GM12878 (cell line): ENCODE results near the gene CCDC91. TPM values are rescaled to one million over a fixed set of nuclear protein-coding genes. Genes with fewer than 3 reads are reported as not detected.

Experiments used
- ATAC-seq: fragments of 200-7000 bp; cut with Tn5 transposase; 3 replicates; pipeline ENCODE4 v1.9.1; 2020; ENCODE audit warnings: mild to moderate bottlenecking, moderate library complexity
- BruUV-seq: library from RNA; stranded (reverse); fragments of 400-500 nt; replicated peaks from 2 replicates; lab custom pipeline; 2021; lab: Mats Ljungman, UMichigan
- CTCF ChIA-PET: fragments of 300-600 bp; sonication (Branson Sonifier 250); formaldehyde crosslinking; extraction: SDS; loops from one replicate; lab custom pipeline; 2021; ENCODE audit warnings: inconsistent platforms; lab: Yijun Ruan, JAX
- POLR2A ChIA-PET: fragments of 350-600 bp; formaldehyde crosslinking; extraction: SDS; loops from one replicate; lab custom pipeline; 2021; ENCODE audit warnings: inconsistent platforms; lab: Charles Lee
- RAD21 ChIA-PET: fragments of 300-600 bp; sonication (Branson Sonifier 250); formaldehyde crosslinking; loops from one replicate; lab custom pipeline; 2023; ENCODE audit warnings: antibody characterized with exemption; ENCODE audit not compliant: unreplicated experiment; lab: Charles Lee
- SMC1A ChIA-PET: fragments of 300-600 bp; sonication (Branson Sonifier 250); formaldehyde crosslinking; loops from one replicate; lab custom pipeline; 2023; ENCODE audit not compliant: unreplicated experiment, uncharacterized antibody; lab: Charles Lee
- DNase-seq: peaks from one replicate; pipeline ENCODE4 v3.0.0-alpha.2; 2011; ENCODE audit warnings: low read depth, low spot score
- FAIRE-seq: peaks from 3 replicates; lab custom pipeline; 2011; peaks lifted over from hg19 to GRCh38; lab: Jason Lieb, UNC
- H2AFZ ChIP-seq: 2 replicates; pipeline ENCODE4 v1.6.0; 2011; ENCODE audit warnings: low read depth, low read length, control low read depth; ENCODE audit not compliant: control insufficient read depth
- H3K27ac ChIP-seq: 2 replicates; pipeline ENCODE4 v1.5.1; 2011; ENCODE audit warnings: control low read depth; ENCODE audit not compliant: control insufficient read depth, insufficient read depth
- H3K27me3 ChIP-seq, 2 experiments: replicated peaks in 1 of 2; 2 replicates each; pipeline versions ENCODE4 v1.6.0 to v1.6.1; 2011; ENCODE audit warnings: low read length in 1 of 2; ENCODE audit not compliant: control insufficient read depth in 2 of 2, insufficient read depth in 2 of 2
- H3K36me3 ChIP-seq, 2 experiments: 2 replicates each; pipeline ENCODE4 v1.5.1; 2011; ENCODE audit warnings: low read length in 1 of 2; ENCODE audit not compliant: control insufficient read depth in 2 of 2, insufficient read depth in 2 of 2
- H3K4me1 ChIP-seq: 2 replicates; pipeline ENCODE4 v1.6.1; 2011; ENCODE audit warnings: mild to moderate bottlenecking, low read length, moderate library complexity, mixed read lengths; ENCODE audit not compliant: control insufficient read depth, insufficient read depth
- H3K4me2 ChIP-seq: 2 replicates; pipeline ENCODE4 v1.6.0; 2011; ENCODE audit warnings: control low read depth; ENCODE audit not compliant: control insufficient read depth, insufficient read depth
- H3K4me3 ChIP-seq: fragments of 200-600 bp; sonication (generic); 2 replicates; pipeline ENCODE4 v1.5.1; 2016
- H3K79me2 ChIP-seq: 2 replicates; pipeline ENCODE4 v1.6.0; 2011; ENCODE audit warnings: low read length; ENCODE audit not compliant: control insufficient read depth, insufficient read depth
- H3K9ac ChIP-seq: 2 replicates; pipeline ENCODE4 v1.8.0; 2011; ENCODE audit warnings: low read length, control low read depth, mixed read lengths; ENCODE audit not compliant: control insufficient read depth, insufficient read depth
- H3K9me3 ChIP-seq: replicated peaks from 3 replicates; pipeline ENCODE4 v1.5.1; 2011; ENCODE audit warnings: mild to moderate bottlenecking, low read length; ENCODE audit not compliant: control insufficient read depth, insufficient read depth
- H4K20me1 ChIP-seq: 2 replicates; pipeline ENCODE4 v1.6.0; 2011; ENCODE audit not compliant: control insufficient read depth, insufficient read depth
- ATF2 ChIP-seq: IDR thresholded peaks from 2 replicates; pipeline ENCODE4 v1.6.1; 2012; ENCODE audit warnings: low read length, inconsistent platforms
- BRCA1 ChIP-seq: IDR thresholded peaks from 2 replicates; pipeline ENCODE4 v1.6.1; 2011; ENCODE audit warnings: low read depth, low read length, improper control_type of control experiment
- EGR1 ChIP-seq, 2 experiments: IDR thresholded peaks; 1 replicate in 1 of 2; 2 replicates in 1 of 2; pipeline ENCODE4 v1.6.1; 2011 to 2012; ENCODE audit warnings: low read depth in 2 of 2, low read length in 2 of 2, borderline replicate concordance in 1 of 2, mild to moderate bottlenecking in 1 of 2, moderate library complexity in 1 of 2
- ELK1 ChIP-seq: IDR thresholded peaks from 2 replicates; pipeline ENCODE4 v1.6.1; 2012; ENCODE audit warnings: low read depth, low read length, improper control_type of control experiment
- EZH2 ChIP-seq: IDR thresholded peaks from 2 replicates; pipeline ENCODE4 v1.6.1; 2012; ENCODE audit warnings: low read depth, mild to moderate bottlenecking, control low read depth, inconsistent platforms, low read length, borderline replicate concordance; ENCODE audit not compliant: control insufficient read depth
- IKZF2 ChIP-seq, 2 experiments: fragments of 450-650 bp; IDR thresholded peaks; 2 replicates each; pipeline ENCODE4 v1.6.1; 2017; ENCODE audit warnings: mild to moderate bottlenecking in 2 of 2, moderate library complexity in 2 of 2
- IRF3 ChIP-seq: fragments of 450-650 bp; IDR thresholded peaks from 2 replicates; pipeline ENCODE4 v1.6.1; 2014; ENCODE audit warnings: mild to moderate bottlenecking
- MXI1 ChIP-seq: fragments of 150-350 bp; IDR thresholded peaks from 2 replicates; pipeline ENCODE4 v1.6.1; 2011; ENCODE audit warnings: low read depth, mild to moderate bottlenecking, inconsistent platforms, low read length, improper control_type of control experiment
- POLR2AphosphoS2 ChIP-seq: IDR thresholded peaks from 2 replicates; pipeline ENCODE4 v1.6.1; 2011; ENCODE audit warnings: low read depth, mild to moderate bottlenecking, low read length, improper control_type of control experiment, moderate library complexity
- RAD21 ChIP-seq: IDR thresholded peaks from 2 replicates; pipeline ENCODE4 v1.6.1; 2011; ENCODE audit warnings: mild to moderate bottlenecking, low read depth, low read length, moderate library complexity; ENCODE audit not compliant: insufficient read depth
- SREBF2 ChIP-seq: IDR thresholded peaks from 2 replicates; pipeline ENCODE4 v1.6.1; 2012; ENCODE audit warnings: mild to moderate bottlenecking, low read length
- SRF ChIP-seq, 2 experiments: IDR thresholded peaks; 2 replicates each; pipeline ENCODE4 v1.6.1; 2011; ENCODE audit warnings: low read depth in 2 of 2, low read length in 2 of 2, mild to moderate bottlenecking in 1 of 2, moderate library complexity in 1 of 2
- ZBTB11 ChIP-seq: fragments of 450-650 bp; formaldehyde crosslinking; IDR thresholded peaks from 2 replicates; pipeline ENCODE4 v1.5.0; 2022; ENCODE audit warnings: mild to moderate bottlenecking, missing genetic modification characterization
- WGBS: methylation state at CpG from one replicate; pipeline ENCODE4 v1.1.6; 2016; ENCODE audit warnings: low lambda C conversion rate; ENCODE audit not compliant: insufficient replicate concordance, insufficient coverage; ENCODE audit errors: missing lambda C conversion rate; 5-methylcytosine and 5-hydroxymethylcytosine counted together
- in situ Hi-C: fragments of 300-500 bp; cut with MboI; formaldehyde crosslinking; loops from 9 replicates; pipeline ENCODE4 v1.14.3; 2018; ENCODE audit warnings: mixed read lengths
- intact Hi-C: fragments of 100-400 bp; cut with micrococcal nuclease; formaldehyde crosslinking; loops from one replicate; pipeline ENCODE4 v1.14.2; 2022; ENCODE audit not compliant: unreplicated experiment
- polyA plus RNA-seq, 11 experiments: library from polyadenylated mRNA; depleted of rRNA in 4 of 11; unstranded in 6 of 11; stranded (reverse) in 5 of 11; fragments of >200 nt; fragmentation: Nextera tagmentation in 4 of 11; fragmentation: Illumina TruSeq in 1 of 11; extraction: Ambion mirVana in 4 of 11; extraction: Trizol in 1 of 11; gene quantifications; 1 replicate in 1 of 11; 2 replicates in 10 of 11; pipeline versions ENCODE4 v1.2.1 to v1.2.3, GENCODE V29; 2011 to 2016; ENCODE audit warnings: inconsistent platforms in 2 of 11, missing spikeins in 2 of 11, low read depth in 1 of 11
- total RNA-seq, 4 experiments: library from RNA; depleted of rRNA in 3 of 4; stranded (reverse); fragments of >200 nt in 3 of 4; fragmentation: Illumina TruSeq in 1 of 4; extraction: Trizol in 1 of 4; gene quantifications; 2 replicates each; pipeline versions ENCODE4 v1.2.1 to v1.2.3, GENCODE V29; 2013 to 2021

Gene CCDC91
- total and polyA plus RNA-seq, 10 of the 15 experiments (the other 5 are each of a cell fraction or from before 2014, with no cell fraction given): 6.1 to 24.9 (median 16.5) TPM

GRCh38 chr12:28212182-28212581 is 21.9 kb downstream of the CCDC91 start:
- TF ChIP-seq BRCA1 (no peak), EZH2 (no peak), RAD21 (no peak), SRF (IDR thresholded peaks at IDR 0.05; ENCODE audit: low read depth in 2 of 2, low read length in 2 of 2) (no peak), IRF3 (no peak), IKZF2 (IDR thresholded peaks at IDR 0.05) (no peak), ELK1 (no peak), EGR1 (IDR thresholded peaks at IDR 0.05; ENCODE audit: borderline replicate concordance in 1 of 2, low read depth in 2 of 2, low read length in 2 of 2) (no peak), POLR2AphosphoS2 (no peak), ZBTB11 (CRISPR knock-in tag) (no peak), ATF2 (no peak), SREBF2 (no peak), MXI1 (no peak)
- TF ChIP-seq, all 136 proteins: peak for 0
- Histone ChIP-seq H3K9ac (no peak overlapping the region), H3K4me1 (no peaks in the 10 kb centered on the region), H2AFZ (no peak overlapping the region), H3K27me3 (no peaks in the 10 kb centered on the region), H3K9me3 (no peaks in the 10 kb centered on the region; the same call in none of the 3 replicates), H4K20me1 (no peaks in the 10 kb centered on the region), H3K36me3 (no peaks in the 10 kb centered on the region; a peak in 2 of 4 replicates), H3K79me2 (no peaks in the 10 kb centered on the region), H3K4me3 (no peak overlapping the region), H3K4me2 (no peak overlapping the region), H3K27ac (no peak overlapping the region)
- ChIA-PET POLR2A (no interaction called here), RAD21 (no interaction called here), SMC1A (no interaction called here), CTCF (interaction anchor here (0.5 kb wide), 1 partner anchor 455 kb away, joined by 5 read pairs; no protein-coding TSS in a partner anchor)
- DNase-seq (no peak), FAIRE-seq (no peak), ATAC-seq (no peak)
- 100% methylated on average over 3 of the region's 3 CpGs for WGBS
- no TSS peak for BruUV-seq
- in situ Hi-C loops: no loop called here
- intact Hi-C loops: no loop called here
